HG03103 (cell line): Measurements from ENCODE around the gene MYBPC3.

Experiments used
- ATAC-seq: cut with Tn5 transposase; IDR thresholded peaks from one replicate; pipeline ENCODE4 v1.9.1; 2021; ENCODE audit warnings: low read depth; ENCODE audit not compliant: unreplicated experiment

The MYBPC3 gene

GRCh38 chr11:47387944-47388696, 35.6 kb upstream of the MYBPC3 start:
- no peak for ATAC-seq

GRCh38 chr11:47384498-47384897, 32.0 kb upstream of the MYBPC3 start:
- no peak for ATAC-seq

GRCh38 chr11:47383071-47383470, 30.6 kb upstream of the MYBPC3 start:
- no peak for ATAC-seq

GRCh38 chr11:47380078-47380477, 27.6 kb upstream of the MYBPC3 start:
- ATAC-seq = no peak

- no peak for ATAC-seq
These were observed 26.8 kb upstream of the MYBPC3 start for GRCh38 chr11:47379317-47379716.

GRCh38 chr11:47378836-47379170, 26.3 kb upstream of the MYBPC3 start:
- ATAC-seq = peak; percentile 8

- peak; percentile 74 for ATAC-seq
These were observed 25.7 kb upstream of the MYBPC3 start, which contains the start of gene SPI1 for GRCh38 chr11:47378010-47378835. Gene SPI1, minus strand, starts transcription at chr11:47378547. Its CDS starts 194 bp downstream, at chr11:47378353.

GRCh38 chr11:47377571-47378009, 25.1 kb upstream of the MYBPC3 start:
- ATAC-seq = no peak

- no peak for ATAC-seq
These were observed 24.2 kb upstream of the MYBPC3 start for GRCh38 chr11:47376525-47377371.

- no peak for ATAC-seq
These were observed 23.6 kb upstream of the MYBPC3 start for GRCh38 chr11:47376107-47376524.

- no peak for ATAC-seq
These were observed 23.1 kb upstream of the MYBPC3 start for GRCh38 chr11:47375546-47376085.

GRCh38 chr11:47375020-47375419, 22.5 kb upstream of the MYBPC3 start:
- no peak for ATAC-seq

GRCh38 chr11:47374720-47375019, 22.2 kb upstream of the MYBPC3 start:
- ATAC-seq = no peak

- ATAC-seq = no peak
These were observed 21.6 kb upstream of the MYBPC3 start for GRCh38 chr11:47373876-47374719.

- ATAC-seq = no peak
These were observed 19.9 kb upstream of the MYBPC3 start for GRCh38 chr11:47372422-47372821.

GRCh38 chr11:47369676-47370075, 17.2 kb upstream of the MYBPC3 start:
- no peak for ATAC-seq

- no peak for ATAC-seq
These were observed 13.6 kb upstream of the MYBPC3 start for GRCh38 chr11:47366020-47366490.

- no peak for ATAC-seq
These were observed 8.9 kb upstream of the MYBPC3 start for GRCh38 chr11:47361419-47361818.

- ATAC-seq = no peak
These were observed 7.8 kb upstream of the MYBPC3 start for GRCh38 chr11:47360341-47360740.

GRCh38 chr11:47359586-47359985, 7.1 kb upstream of the MYBPC3 start:
- ATAC-seq = no peak
